Activated naive CD8-positive, alpha-beta T cell treated with anti-CD3 and anti-CD28 coated beads, Interleukin-2, amount 50 U/mL, for 16 hours (primary cell): ENCODE data around the gene ZNF384.

Experiments used
- DNase-seq: peaks from one replicate; pipeline ENCODE4 v3.0.0-alpha.2; 2020; ENCODE audit warnings: low read depth, low spot score

Gene ZNF384

DNA sequence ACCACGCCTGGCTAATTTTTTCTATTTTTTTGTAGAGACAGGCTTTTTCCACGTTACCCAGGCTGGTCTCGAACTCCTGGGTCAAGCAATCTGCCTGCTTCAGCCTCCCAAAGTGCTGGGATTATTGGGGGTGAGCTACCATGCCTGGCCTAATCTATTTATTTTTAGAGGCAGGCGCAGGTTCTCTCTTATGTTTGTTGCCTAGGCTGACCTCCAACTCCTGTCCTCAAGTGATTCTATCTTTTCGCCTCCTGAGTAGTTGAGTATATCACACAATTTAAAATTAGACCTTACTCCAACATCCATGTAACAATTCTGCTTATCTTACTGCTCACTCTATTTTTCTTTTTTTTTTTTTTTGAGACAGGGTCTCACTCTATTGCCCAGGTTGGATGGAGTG, 35.2 kb downstream of the ZNF384 start:
- DNase-seq, result no peak

GRCh38 chr12:6653342-6653741, 35.8 kb downstream of the ZNF384 start:
- DNase-seq, result no peak

- no peak for DNase-seq
Observed at GRCh38 chr12:6652391-6652790, 36.8 kb downstream of the ZNF384 start.

DNA sequence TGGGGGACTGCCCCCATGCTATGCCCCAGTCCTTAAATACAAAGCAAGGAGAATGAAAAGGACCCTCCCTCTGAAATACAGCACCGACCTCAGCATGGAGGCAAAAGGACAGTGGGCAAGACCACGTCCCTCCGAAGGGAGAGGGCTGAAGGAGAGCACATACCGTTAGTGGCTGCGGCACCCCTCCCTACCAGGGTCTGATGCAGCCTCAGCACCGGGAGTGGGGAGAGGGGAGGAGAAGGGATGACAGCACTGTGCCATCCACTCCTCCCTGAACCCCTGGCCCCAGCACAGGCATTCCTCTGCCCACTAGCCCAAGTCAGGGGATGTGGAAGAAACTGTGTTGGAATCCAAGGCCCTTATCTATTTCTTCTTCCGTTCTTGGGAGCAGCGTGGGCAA, 38.3 kb downstream of the ZNF384 start:
- DNase-seq, result no peak

GRCh38 chr12:6647083-6647604, 42.0 kb downstream of the ZNF384 start, which contains the start of gene ACRBP:
Gene ACRBP, minus strand, starts transcription at chr12:6647432. Its CDS starts 66 bp downstream, at chr12:6647366.
- no peak for DNase-seq

GRCh38 chr12:6646276-6647082, 42.7 kb downstream of the ZNF384 start:
- no peak for DNase-seq

GRCh38 chr12:6644903-6645302, 44.3 kb downstream of the ZNF384 start:
- DNase-seq, result no peak

DNA sequence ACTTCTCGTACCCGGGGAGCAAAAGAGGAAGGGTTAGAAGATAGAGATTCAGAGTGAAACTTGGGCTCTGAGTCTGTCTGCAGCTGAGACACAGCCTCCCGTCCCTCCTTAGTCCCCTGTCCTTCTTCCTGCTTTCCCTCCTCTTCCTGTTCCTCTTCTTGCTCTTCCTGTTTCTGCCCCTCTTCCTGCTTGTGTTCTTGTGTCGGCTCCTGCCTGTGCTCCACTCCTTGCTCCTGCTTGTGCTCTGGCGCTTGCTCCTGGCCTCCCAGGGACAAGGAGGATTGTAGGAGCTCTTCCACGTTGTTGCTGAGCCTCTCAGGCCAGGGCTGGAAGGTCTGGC, 44.9 kb downstream of the ZNF384 start:
- DNase-seq, result no peak

DNA sequence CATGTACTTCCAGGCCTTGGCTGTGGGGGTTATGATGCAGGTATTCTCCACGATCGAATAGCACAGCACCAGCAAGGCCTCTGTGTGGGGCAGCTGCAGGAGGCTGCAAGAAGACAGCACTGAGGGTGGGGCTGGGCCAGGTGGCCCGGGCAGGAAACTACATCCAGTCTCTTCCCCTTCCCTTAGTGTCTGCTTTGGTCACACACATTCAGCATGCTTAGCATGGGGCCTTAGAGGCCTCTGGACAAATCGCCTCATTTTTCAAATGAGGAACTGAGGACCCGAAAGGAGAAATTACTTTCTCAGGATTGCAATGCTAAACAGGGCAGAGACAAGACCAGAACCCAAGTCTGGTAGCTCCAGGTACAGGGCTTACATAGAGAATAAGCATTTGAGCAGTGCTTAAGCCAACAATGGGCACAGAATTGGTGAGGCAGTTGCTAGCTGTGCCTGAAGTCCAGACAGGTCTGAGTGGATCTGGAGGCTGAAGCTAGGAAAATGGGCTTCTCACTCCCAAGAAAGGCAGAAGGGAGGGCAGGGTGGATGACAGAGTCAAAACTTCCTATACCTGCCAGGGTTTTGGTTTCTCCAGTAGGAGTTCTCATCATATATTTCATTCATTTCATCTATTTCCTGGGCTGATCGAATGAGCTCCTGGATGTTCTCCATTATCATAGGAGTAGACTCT, 45.5 kb downstream of the ZNF384 start:
- no peak for DNase-seq

DNA sequence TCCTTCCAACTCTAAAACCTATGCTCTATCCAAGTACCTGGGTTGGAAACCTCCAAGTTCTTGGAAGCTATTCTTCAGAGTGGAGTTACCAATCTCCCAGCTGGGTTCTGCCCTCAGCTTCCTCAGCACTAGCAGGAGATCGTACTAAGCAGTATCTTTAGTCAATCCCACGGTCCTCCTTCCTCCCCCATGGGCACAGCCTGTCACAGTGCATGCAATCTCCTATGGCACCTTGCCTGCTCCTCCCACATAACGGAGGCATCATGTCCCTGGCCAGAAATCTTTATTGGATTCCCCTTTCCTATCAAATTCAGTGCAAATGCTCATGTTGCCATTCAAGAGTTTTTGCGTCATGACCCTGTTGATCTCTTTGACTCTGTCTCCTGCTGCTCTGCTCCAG, 48.0 kb downstream of the ZNF384 start:
- no peak for DNase-seq

DNA sequence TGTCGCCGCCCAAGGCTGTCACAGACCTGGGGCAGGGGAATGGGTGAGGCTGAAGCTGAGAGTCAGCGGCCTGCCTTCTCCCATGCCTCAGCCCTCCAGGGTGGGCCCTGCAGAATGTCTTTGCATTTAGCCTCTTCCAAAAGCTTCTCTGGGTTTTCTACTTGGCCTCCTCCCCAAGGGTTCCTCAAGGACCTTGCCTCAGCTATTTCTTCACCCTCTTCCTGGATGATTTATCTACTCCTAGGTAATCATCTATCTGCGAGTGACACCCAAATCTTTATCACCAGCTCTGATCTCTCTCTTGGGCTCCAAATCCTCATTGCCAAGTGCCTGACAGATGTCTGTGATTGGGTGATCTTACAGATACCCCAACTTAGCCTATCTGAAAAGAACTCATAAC, 48.7 kb downstream of the ZNF384 start:
- DNase-seq, result no peak

GRCh38 chr12:6639151-6639801, 49.9 kb downstream of the ZNF384 start:
- DNase-seq, result no peak

- DNase-seq, result no peak
Observed at GRCh38 chr12:6638305-6638704, 50.9 kb downstream of the ZNF384 start.

DNA sequence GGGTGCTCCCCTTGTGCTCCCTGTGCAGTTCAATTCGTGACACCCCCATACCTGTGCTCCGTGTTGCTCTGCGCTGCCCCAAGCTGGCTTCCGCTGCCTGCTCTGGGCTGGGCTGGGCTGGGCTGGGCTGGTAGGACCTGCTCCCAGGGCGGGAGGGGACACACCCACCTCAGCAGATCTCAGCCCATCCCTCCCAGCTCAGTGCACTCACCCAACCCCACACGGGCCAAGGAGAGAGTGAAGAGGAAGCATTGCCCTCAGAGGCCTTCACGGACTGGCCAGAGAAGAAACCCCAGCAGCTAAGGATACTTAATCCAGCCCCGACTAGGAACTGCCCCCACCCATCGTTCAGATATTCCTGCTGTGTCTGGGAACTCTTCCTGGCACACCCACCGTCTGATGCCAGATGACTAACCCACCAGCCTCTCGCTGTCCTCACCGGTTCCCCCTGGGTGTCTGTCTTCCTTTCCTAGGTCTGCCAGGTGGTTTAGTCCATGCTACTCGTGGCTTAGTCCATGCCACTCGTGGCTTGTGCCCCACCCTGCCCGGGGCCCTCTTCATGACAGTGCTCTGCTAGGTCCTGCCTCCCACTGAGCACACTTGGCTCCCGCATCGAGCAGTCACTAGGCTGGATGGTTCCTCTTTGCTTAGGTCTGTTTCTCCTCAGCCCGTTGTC, 53.2 kb downstream of the ZNF384 start, which contains the start of gene LPAR5:
LPAR5 (minus strand) TSS at position 104 of the 676 bp plus-strand sequence. CDS start 14,711 bp downstream, outside the sequence.
- no peak for DNase-seq

DNA sequence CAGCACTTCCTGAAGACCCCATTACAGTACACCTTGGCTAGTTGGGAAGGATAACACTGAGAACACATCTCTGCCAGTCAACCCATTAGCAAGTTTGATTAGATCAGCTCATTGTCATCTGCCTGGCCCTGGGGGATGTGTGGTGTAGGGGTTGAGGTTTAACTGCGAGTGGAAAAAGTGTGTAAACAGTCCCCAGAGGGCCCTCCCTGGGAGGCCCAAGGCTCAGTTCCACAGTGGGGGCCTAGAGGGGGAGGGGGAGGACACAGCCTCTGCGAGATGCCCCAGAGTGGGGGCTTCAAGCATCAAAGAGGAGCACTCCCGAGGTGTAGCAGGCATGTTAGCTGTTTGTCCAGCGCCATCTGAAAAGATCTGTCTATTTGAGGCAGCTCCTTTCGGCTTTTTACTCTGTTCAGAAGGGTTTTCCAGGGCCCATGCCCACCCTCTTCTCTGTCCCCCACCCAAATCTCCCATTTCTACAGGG, 53.8 kb downstream of the ZNF384 start:
- peak; percentile 44 for DNase-seq

GRCh38 chr12:6632026-6632983, 56.9 kb downstream of the ZNF384 start:
- DNase-seq, result no peak

GRCh38 chr12:6631549-6631961, 57.6 kb downstream of the ZNF384 start:
- no peak for DNase-seq

DNA sequence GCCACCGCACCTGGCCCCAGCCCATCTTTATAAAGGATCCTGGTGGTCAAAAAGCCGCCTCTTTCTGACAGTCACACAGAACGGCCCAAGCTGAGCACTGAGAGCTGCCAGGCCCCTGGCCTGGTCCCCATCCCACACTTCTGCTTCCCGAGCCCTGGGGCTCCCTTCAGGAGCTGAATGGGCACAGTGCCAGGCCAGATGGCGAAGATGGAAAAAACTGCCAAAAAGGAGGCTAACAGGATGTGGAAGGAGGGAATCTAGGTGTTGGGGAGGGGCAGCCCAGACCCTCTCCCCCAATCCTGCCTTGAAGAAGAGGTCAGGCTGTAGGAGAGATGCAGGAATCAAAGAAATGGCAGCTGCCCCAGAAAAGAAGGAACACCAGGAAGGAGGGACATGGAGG, 58.4 kb downstream of the ZNF384 start:
- no peak for DNase-seq

GRCh38 chr12:6627616-6628015, 61.6 kb downstream of the ZNF384 start:
- no peak for DNase-seq

GRCh38 chr12:6626654-6627283, 62.4 kb downstream of the ZNF384 start:
- DNase-seq, result no peak
